Panc1 (cell line): ENCODE results near the gene PNMA6E. TPM values are rescaled to one million over a fixed set of nuclear protein-coding genes. Genes with fewer than 3 reads are reported as not detected.

ENCODE experiments used
- ATAC-seq: fragments of 200-7000 bp; cut with Tn5 transposase; 2 replicates; pipeline ENCODE4 v1.9.1; 2020; ENCODE audit warnings: mild to moderate bottlenecking, moderate library complexity
- BruUV-seq: library from RNA; stranded (reverse); fragments of 400-500 nt; replicated peaks from 2 replicates; lab custom pipeline; 2021; lab: Mats Ljungman, UMichigan
- CTCF ChIA-PET: fragments of 300-600 bp; sonication (Branson Sonifier 250); formaldehyde crosslinking; loops from one replicate; lab custom pipeline; 2022; ENCODE audit warnings: antibody characterized with exemption; lab: Charles Lee
- POLR2A ChIA-PET: fragments of 300-600 bp; sonication (Branson Sonifier 250); formaldehyde crosslinking; loops from one replicate; lab custom pipeline; 2022; ENCODE audit warnings: antibody characterized with exemption; lab: Charles Lee
- DNase-seq: peaks from one replicate; pipeline ENCODE4 v3.0.0-alpha.2; 2010; ENCODE audit warnings: low read depth, low spot score
- H3K27ac ChIP-seq: 2 replicates; pipeline ENCODE4 v1.5.1; 2011; ENCODE audit warnings: mild to moderate bottlenecking, low read length, inconsistent platforms
- H3K27me3 ChIP-seq: fragments of 200-500 bp; sonication (Bioruptor generic); 2 replicates; pipeline ENCODE4 v1.6.0; 2014; ENCODE audit warnings: low read length, inconsistent platforms; ENCODE audit not compliant: control insufficient read depth, insufficient read depth
- H3K36me3 ChIP-seq: fragments of 200-500 bp; sonication (Bioruptor generic); 2 replicates; pipeline ENCODE4 v1.5.1; 2014; ENCODE audit warnings: inconsistent platforms, mild to moderate bottlenecking, low read length, moderate library complexity; ENCODE audit not compliant: control insufficient read depth, insufficient read depth
- H3K4me1 ChIP-seq: 2 replicates; pipeline ENCODE4 v1.5.1; 2011; ENCODE audit warnings: inconsistent platforms, mild to moderate bottlenecking, low read length, moderate library complexity; ENCODE audit not compliant: control insufficient read depth, insufficient read depth
- H3K4me3 ChIP-seq, 2 experiments: 2 replicates each; pipeline ENCODE4 v1.5.1; 2011 to 2012; ENCODE audit warnings: low read depth in 2 of 2, low read length in 2 of 2, mild to moderate bottlenecking in 2 of 2, inconsistent platforms in 1 of 2, moderate library complexity in 1 of 2
- H3K9me3 ChIP-seq: fragments of 200-500 bp; sonication (Bioruptor generic); 2 replicates; pipeline ENCODE4 v1.5.1; 2014; ENCODE audit warnings: low read depth, mild to moderate bottlenecking, inconsistent platforms, low read length, moderate library complexity; ENCODE audit not compliant: control insufficient read depth, insufficient read depth
- POLR2AphosphoS5 ChIP-seq: IDR thresholded peaks from 2 replicates; pipeline ENCODE4 v1.6.1; 2012; ENCODE audit warnings: mild to moderate bottlenecking, low read depth, low read length, moderate library complexity
- SIN3A ChIP-seq: IDR thresholded peaks from 2 replicates; pipeline ENCODE4 v1.6.1; 2012; ENCODE audit warnings: low read depth, mild to moderate bottlenecking, low read length, moderate library complexity, borderline replicate concordance; ENCODE audit not compliant: insufficient read depth
- TCF7L2 ChIP-seq: IDR thresholded peaks from 2 replicates; pipeline ENCODE4 v1.6.1; 2011; ENCODE audit warnings: mild to moderate bottlenecking, low read depth, low read length, inconsistent platforms
- in situ Hi-C: cut with HindIII; loops from 2 replicates; pipeline ENCODE4 v1.10.0; 2016; ENCODE audit warnings: low sequenced_read_pairs, low pct_unique_long_range_greater_than_20kb
- intact Hi-C: fragments of 100-400 bp; cut with micrococcal nuclease; formaldehyde crosslinking; loops from one replicate; pipeline ENCODE4 v1.10.0; 2022; ENCODE audit not compliant: unreplicated experiment
- total RNA-seq: library from RNA; stranded (reverse); gene quantifications from one replicate; pipeline ENCODE4 v1.2.1, GENCODE V29; 2021; ENCODE audit not compliant: unreplicated experiment
- TF ChIP-seq, protein P1 (sequence below): fragments of 450-650 bp; IDR thresholded peaks from 2 replicates; pipeline ENCODE4 v1.5.1; 2017; ENCODE audit warnings: mild to moderate bottlenecking
- TF ChIP-seq, protein P2 (sequence below), 2 experiments: IDR thresholded peaks; 2 replicates each; pipeline ENCODE4 v1.6.1; 2011 to 2012; ENCODE audit warnings: low read depth in 2 of 2, control low read depth in 1 of 2, low read length in 1 of 2, mild to moderate bottlenecking in 1 of 2, moderate library complexity in 1 of 2; ENCODE audit not compliant: insufficient read depth in 1 of 2

Gene PNMA6E
- total RNA-seq, 1 experiment from 2014 or later, result not detected

DNA sequence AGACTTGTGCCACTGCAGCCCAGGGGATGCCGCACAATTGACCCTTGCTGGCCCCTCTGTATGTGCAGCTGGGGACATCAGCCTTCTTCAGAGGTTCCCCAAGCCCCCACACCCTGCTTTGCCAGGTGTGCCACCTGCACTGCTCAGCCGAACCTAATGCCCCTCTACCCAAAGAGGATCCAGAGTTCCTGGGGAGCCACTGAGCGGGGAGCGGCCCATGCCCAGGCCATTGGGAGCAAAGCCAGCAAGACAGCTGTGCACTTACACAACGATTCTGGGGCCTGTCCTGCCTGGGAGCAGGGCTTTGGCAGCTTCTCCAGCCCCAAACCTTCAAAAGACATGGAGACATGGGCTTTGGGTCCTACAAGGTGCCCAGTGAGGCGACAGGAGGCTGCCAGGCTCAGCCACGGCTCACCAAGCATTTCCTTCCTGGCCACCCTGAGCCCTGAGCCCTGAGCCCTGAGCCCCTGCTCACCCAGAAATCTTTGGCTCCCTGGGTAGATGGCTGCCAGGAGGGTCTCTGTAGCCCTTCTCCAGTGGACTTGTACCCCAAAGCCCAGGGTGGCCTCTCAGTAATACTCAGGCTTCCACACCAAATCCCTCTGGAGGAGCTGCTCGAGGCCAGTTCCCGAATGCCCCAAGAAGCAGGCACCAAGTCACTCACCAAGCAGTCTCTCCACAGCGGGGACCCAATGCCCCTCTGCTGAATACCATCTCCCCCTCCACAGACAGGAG is 13.0 kb downstream of the PNMA6E start:
- POLR2A ChIA-PET, result no interaction called here
- BruUV-seq, result no TSS peak

DNA sequence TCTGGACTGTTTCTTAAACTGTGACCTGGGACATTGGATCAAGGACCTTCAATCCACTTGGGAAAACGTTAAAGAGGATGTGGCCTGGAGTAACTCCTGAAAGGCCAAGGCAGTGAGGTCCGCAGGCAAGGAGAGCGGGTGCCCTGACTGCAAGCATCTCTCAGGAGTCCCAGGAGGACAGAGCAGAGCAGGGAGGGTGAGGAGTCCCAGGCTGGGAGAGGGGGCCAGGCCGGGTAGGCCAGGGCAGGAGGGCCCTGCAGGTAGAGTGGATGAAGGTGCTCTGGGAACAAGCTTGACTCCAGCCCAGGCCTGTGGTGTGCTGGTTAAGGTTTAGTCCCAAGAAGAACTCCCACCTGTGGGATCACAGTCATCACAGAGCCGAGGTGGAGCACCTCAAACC is 13.8 kb downstream of the PNMA6E start:
- in situ Hi-C loops (no loop called here), intact Hi-C loops (no loop called here)
- ATAC-seq (no peak), DNase-seq (no peak)
- TF ChIP-seq, protein P1, sequence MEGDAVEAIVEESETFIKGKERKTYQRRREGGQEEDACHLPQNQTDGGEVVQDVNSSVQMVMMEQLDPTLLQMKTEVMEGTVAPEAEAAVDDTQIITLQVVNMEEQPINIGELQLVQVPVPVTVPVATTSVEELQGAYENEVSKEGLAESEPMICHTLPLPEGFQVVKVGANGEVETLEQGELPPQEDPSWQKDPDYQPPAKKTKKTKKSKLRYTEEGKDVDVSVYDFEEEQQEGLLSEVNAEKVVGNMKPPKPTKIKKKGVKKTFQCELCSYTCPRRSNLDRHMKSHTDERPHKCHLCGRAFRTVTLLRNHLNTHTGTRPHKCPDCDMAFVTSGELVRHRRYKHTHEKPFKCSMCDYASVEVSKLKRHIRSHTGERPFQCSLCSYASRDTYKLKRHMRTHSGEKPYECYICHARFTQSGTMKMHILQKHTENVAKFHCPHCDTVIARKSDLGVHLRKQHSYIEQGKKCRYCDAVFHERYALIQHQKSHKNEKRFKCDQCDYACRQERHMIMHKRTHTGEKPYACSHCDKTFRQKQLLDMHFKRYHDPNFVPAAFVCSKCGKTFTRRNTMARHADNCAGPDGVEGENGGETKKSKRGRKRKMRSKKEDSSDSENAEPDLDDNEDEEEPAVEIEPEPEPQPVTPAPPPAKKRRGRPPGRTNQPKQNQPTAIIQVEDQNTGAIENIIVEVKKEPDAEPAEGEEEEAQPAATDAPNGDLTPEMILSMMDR, result no peak
- no peak for TF ChIP-seq SIN3A
- TF ChIP-seq POLR2AphosphoS5, result no peak
- TF ChIP-seq, protein P2, sequence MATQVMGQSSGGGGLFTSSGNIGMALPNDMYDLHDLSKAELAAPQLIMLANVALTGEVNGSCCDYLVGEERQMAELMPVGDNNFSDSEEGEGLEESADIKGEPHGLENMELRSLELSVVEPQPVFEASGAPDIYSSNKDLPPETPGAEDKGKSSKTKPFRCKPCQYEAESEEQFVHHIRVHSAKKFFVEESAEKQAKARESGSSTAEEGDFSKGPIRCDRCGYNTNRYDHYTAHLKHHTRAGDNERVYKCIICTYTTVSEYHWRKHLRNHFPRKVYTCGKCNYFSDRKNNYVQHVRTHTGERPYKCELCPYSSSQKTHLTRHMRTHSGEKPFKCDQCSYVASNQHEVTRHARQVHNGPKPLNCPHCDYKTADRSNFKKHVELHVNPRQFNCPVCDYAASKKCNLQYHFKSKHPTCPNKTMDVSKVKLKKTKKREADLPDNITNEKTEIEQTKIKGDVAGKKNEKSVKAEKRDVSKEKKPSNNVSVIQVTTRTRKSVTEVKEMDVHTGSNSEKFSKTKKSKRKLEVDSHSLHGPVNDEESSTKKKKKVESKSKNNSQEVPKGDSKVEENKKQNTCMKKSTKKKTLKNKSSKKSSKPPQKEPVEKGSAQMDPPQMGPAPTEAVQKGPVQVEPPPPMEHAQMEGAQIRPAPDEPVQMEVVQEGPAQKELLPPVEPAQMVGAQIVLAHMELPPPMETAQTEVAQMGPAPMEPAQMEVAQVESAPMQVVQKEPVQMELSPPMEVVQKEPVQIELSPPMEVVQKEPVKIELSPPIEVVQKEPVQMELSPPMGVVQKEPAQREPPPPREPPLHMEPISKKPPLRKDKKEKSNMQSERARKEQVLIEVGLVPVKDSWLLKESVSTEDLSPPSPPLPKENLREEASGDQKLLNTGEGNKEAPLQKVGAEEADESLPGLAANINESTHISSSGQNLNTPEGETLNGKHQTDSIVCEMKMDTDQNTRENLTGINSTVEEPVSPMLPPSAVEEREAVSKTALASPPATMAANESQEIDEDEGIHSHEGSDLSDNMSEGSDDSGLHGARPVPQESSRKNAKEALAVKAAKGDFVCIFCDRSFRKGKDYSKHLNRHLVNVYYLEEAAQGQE (IDR thresholded peaks at IDR 0.05; ENCODE audit: insufficient read depth in 1 of 2, low read depth in 2 of 2, low read length in 1 of 2), result no peak
- no peak for TF ChIP-seq TCF7L2
- no peak overlapping the region for H3K4me3 ChIP-seq
- BruUV-seq, result no TSS peak
- H3K27ac ChIP-seq, result no peak overlapping the region
- CTCF ChIA-PET, result no interaction called here
- no peaks in the 10 kb centered on the region for H3K9me3 ChIP-seq
- no peaks in the 10 kb centered on the region for H3K27me3 ChIP-seq
- H3K36me3 ChIP-seq, result no peaks in the 10 kb centered on the region
- H3K4me1 ChIP-seq, result no peaks in the 10 kb centered on the region
- POLR2A ChIA-PET, result no interaction called here

More for the DNA sequence above, 13.0 kb downstream of the PNMA6E start:
- Histone ChIP-seq H3K36me3 (no peaks in the 10 kb centered on the region), H3K4me3 (no peak overlapping the region), H3K27me3 (no peaks in the 10 kb centered on the region), H3K9me3 (no peaks in the 10 kb centered on the region), H3K4me1 (no peaks in the 10 kb centered on the region), H3K27ac (no peak overlapping the region)
- CTCF ChIA-PET, result no interaction called here
- DNase-seq (no peak), ATAC-seq (no peak)
- TF ChIP-seq, protein P2 (IDR thresholded peaks at IDR 0.05; ENCODE audit: insufficient read depth in 1 of 2, low read depth in 2 of 2, low read length in 1 of 2), result no peak
- TF ChIP-seq, protein P1, result no peak
- TF ChIP-seq SIN3A (no peak), TCF7L2 (no peak), POLR2AphosphoS5 (no peak)
- intact Hi-C loops, result no loop called here
- in situ Hi-C loops, result no loop called here
